ENCODE results near the gene ARHGAP23.

The ARHGAP23 gene

DNA sequence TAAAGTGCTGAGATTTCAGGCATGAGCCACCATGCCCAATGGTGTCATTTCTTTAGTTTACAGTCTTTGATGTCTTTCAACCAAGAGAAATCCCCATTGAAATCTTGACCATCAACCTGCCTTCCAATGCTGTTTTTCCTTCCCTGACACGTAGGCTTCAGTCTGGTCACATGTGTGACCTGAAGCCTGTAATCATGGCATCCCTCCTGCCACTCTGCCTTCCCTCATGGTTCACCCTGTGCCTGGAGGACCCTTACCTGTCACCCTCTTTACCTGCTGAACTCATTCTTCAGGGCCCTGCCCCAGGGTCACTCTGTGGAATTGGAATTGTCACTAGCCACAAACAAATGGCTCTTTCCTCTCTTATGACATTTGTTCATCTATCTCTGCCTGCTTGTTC lies 18.1 kb upstream of the ARHGAP23 start:
- DNase-seq = no peak
- no peaks in the 10 kb centered on the region for H4K20me1 ChIP-seq (ENCODE audit: insufficient read depth, low read length)
- H3K4me2 ChIP-seq (ENCODE audit: insufficient read depth, low read length) = no peak overlapping the region
- no peaks in the 10 kb centered on the region for H3K9me3 ChIP-seq (ENCODE audit: insufficient read depth, low read length, severe bottlenecking)
- no peaks in the 10 kb centered on the region for H3K36me3 ChIP-seq (ENCODE audit: insufficient read depth, low read length)
- TF ChIP-seq, protein P1, sequence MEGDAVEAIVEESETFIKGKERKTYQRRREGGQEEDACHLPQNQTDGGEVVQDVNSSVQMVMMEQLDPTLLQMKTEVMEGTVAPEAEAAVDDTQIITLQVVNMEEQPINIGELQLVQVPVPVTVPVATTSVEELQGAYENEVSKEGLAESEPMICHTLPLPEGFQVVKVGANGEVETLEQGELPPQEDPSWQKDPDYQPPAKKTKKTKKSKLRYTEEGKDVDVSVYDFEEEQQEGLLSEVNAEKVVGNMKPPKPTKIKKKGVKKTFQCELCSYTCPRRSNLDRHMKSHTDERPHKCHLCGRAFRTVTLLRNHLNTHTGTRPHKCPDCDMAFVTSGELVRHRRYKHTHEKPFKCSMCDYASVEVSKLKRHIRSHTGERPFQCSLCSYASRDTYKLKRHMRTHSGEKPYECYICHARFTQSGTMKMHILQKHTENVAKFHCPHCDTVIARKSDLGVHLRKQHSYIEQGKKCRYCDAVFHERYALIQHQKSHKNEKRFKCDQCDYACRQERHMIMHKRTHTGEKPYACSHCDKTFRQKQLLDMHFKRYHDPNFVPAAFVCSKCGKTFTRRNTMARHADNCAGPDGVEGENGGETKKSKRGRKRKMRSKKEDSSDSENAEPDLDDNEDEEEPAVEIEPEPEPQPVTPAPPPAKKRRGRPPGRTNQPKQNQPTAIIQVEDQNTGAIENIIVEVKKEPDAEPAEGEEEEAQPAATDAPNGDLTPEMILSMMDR (IDR thresholded peaks at IDR 0.05; ENCODE audit: borderline replicate concordance, extremely low read depth, low read length, poor library complexity, severe bottlenecking) = no peak
- TF ChIP-seq EZH2 (IDR thresholded peaks at IDR 0.05; ENCODE audit: borderline replicate concordance, low read depth, low read length, severe bottlenecking) = no peak
- no peaks in the 10 kb centered on the region for H3K79me2 ChIP-seq (ENCODE audit: insufficient read depth, low read length)
- no peak for ATAC-seq (ENCODE audit: insufficient read depth, low read depth)
- H3K4me3 ChIP-seq (ENCODE audit: low read depth in 1 of 2, low read length in 2 of 2) = no peak overlapping the region
- H3K27ac ChIP-seq (ENCODE audit: low read length) = no peak overlapping the region
- peaks cover 15% of the 10 kb centered on the region for H3K4me1 ChIP-seq (ENCODE audit: insufficient read depth, low read length)
- no peak overlapping the region for H3K9ac ChIP-seq (ENCODE audit: low read depth, low read length)
- no peak overlapping the region for H2AFZ ChIP-seq (ENCODE audit: low read depth, low read length)
- no peaks in the 10 kb centered on the region for H3K27me3 ChIP-seq (ENCODE audit: insufficient read depth, low read length, poor library complexity)

DNA sequence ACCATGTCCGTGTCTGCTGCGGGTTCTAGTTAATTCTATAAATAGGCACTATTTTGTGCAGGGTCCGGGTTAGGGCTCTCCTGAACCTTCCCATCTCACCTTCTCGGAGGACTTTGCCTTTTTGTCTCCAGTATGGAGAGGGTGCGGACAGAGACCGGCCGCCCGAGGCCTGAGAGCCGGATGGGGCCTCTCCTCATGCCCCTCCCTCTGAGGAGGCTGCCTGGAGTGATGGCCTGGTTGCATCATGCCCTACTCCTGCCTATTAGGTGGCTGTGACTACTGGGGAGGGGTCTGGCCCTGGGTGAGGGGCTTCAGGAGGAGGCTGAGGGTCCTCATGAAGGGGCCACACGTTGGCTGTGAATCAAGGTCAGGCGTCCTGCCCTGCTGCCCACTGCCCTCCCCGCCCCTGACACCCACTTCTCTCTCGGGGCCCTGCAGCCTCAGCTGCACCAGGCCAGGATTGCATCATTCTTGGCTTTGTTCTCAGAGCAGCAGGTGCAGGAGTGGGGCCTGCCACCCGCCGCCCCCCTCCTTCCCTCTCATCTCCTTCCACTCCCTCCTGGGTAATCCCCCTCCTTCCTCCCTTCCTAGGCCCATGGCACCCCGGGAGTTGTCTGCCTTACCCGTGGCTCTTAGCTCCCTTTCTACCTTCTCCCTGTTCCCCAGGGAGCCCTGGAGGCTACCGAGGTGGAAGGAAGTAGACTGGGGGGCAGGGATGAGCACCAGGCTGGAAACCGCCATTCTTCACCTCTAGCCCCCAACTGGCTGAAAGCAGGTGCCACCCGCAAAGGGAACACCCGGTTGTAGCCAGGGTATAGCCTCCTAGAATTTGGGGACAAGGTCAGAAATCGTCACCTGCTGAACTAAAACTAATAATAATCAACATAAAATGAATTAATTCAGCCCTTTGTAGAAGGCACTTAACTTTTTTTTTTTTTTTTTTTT lies 12.7 kb upstream of the ARHGAP23 start:
- ATAC-seq (ENCODE audit: insufficient read depth, low read depth) (peak; percentile 81), DNase-seq (peak; percentile 92)
- Histone ChIP-seq H3K4me2 (ENCODE audit: insufficient read depth, low read length) (peak overlapping the region; percentile 82), H3K9ac (ENCODE audit: low read depth, low read length) (peak overlapping the region; percentile 81), H3K4me1 (ENCODE audit: insufficient read depth, low read length) (peaks cover 56% of the 10 kb centered on the region), H3K36me3 (ENCODE audit: insufficient read depth, low read length) (no peaks in the 10 kb centered on the region), H3K79me2 (ENCODE audit: insufficient read depth, low read length) (no peaks in the 10 kb centered on the region), H3K27ac (ENCODE audit: low read length) (peak overlapping the region; percentile 85), H3K9me3 (ENCODE audit: insufficient read depth, low read length, severe bottlenecking) (no peaks in the 10 kb centered on the region), H4K20me1 (ENCODE audit: insufficient read depth, low read length) (no peaks in the 10 kb centered on the region), H2AFZ (ENCODE audit: low read depth, low read length) (peak overlapping the region; percentile 88), H3K4me3 (ENCODE audit: low read depth in 1 of 2, low read length in 2 of 2) (peak overlapping the region in 1 of 2 experiments; percentile 55; a peak in 3 of 4 replicates), H3K27me3 (ENCODE audit: insufficient read depth, low read length, poor library complexity) (peaks cover 3% of the 10 kb centered on the region)
- no peak for TF ChIP-seq EZH2 (IDR thresholded peaks at IDR 0.05; ENCODE audit: borderline replicate concordance, low read depth, low read length, severe bottlenecking)

GRCh38 chr17:38416840-38417209 lies 11.4 kb upstream of the ARHGAP23 start:
- H3K4me3 ChIP-seq (ENCODE audit: low read depth in 1 of 2, low read length in 2 of 2) = no peak overlapping the region
- 0 out of 2 replicates have a peak overlapping the region, but pooled peaks have one; percentile 16 for H2AFZ ChIP-seq (ENCODE audit: low read depth, low read length)
- peaks cover 3% of the 10 kb centered on the region for H3K27me3 ChIP-seq (ENCODE audit: insufficient read depth, low read length, poor library complexity)
- peak overlapping the region; percentile 81; the same call in 1 of the 2 replicates for H3K9ac ChIP-seq (ENCODE audit: low read depth, low read length)
- peak overlapping the region; percentile 85 for H3K27ac ChIP-seq (ENCODE audit: low read length)
- DNase-seq (peak; percentile 30), ATAC-seq (ENCODE audit: insufficient read depth, low read depth) (no peak)
- H4K20me1 ChIP-seq (ENCODE audit: insufficient read depth, low read length) = no peaks in the 10 kb centered on the region
- TF ChIP-seq EZH2 (IDR thresholded peaks at IDR 0.05; ENCODE audit: borderline replicate concordance, low read depth, low read length, severe bottlenecking) = no peak
- TF ChIP-seq, protein P1 (IDR thresholded peaks at IDR 0.05; ENCODE audit: borderline replicate concordance, extremely low read depth, low read length, poor library complexity, severe bottlenecking) = no peak
- H3K79me2 ChIP-seq (ENCODE audit: insufficient read depth, low read length) = no peaks in the 10 kb centered on the region
- H3K36me3 ChIP-seq (ENCODE audit: insufficient read depth, low read length) = no peaks in the 10 kb centered on the region
- peaks cover 67% of the 10 kb centered on the region for H3K4me1 ChIP-seq (ENCODE audit: insufficient read depth, low read length)
- no peak overlapping the region for H3K4me2 ChIP-seq (ENCODE audit: insufficient read depth, low read length)
- H3K9me3 ChIP-seq (ENCODE audit: insufficient read depth, low read length, severe bottlenecking) = no peaks in the 10 kb centered on the region

Measured in DND-41 (cell line).